NCI-H2081 treated with DMSO at 0.1 percent for 48 hours (cell line): ENCODE measurements around the gene TRPV6.

ENCODE experiments used
- DNase-seq: peaks from one replicate; lab custom pipeline; 2025; lab: John Stamatoyannopoulos, UW

The TRPV6 gene

DNA sequence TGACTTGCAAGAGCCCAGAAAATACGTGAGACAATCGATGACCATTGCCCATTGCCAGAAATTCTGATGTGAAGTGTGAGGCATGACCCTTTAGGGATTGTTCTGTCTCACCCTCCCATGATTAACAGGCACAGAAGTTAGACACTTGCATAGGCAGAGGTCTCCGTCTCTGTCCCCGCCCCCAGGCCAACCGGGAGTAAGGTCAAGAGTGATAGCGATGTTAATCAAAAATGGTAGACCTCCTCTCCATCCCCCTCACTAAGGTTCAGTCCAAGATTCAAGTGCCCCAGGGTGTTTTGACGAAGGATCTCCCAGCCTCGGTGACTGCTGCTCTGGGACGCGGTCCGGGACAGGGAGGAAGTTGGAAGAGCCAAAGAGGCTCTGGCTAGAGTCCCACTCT, 22.7 kb upstream of the TRPV6 start:
- DNase-seq: no peak

DNA sequence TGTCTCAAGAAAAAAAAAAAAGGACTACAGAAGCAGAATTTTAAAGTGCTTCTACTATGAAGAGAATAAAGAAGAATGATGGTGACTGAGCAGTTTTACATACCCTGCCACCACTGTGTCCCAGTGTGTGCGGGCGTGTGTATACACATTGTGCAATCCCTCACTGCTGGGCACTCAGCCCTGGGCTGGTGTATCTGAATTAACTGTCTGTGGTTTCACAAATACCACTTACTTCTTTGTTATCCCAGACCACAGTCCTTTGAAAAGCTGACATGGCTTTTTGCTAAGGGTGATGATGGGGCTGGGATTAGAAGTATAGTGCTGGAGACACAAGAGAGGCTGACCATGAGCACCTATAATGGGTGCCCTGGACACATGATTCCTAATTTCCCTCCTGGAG, 21.1 kb upstream of the TRPV6 start:
- no peak for DNase-seq

DNA sequence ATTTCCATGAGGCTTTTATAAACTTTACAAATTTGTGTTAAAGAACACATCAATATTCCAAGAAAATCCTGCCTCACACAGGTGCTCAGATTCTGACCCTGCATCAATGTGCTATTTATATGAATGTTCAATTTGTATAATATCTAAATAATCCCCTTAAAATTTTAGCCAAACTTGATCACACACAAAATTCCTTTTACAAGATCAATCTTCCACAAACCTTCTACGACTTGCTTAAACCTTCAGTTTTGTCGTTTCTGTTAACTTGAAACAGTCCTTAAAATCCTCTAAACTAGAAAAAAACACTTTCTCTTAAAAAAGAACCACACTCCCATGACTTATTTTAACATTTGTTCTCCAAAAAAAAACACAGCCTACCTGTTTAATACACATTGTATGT, 20.2 kb upstream of the TRPV6 start:
- no peak for DNase-seq

DNA sequence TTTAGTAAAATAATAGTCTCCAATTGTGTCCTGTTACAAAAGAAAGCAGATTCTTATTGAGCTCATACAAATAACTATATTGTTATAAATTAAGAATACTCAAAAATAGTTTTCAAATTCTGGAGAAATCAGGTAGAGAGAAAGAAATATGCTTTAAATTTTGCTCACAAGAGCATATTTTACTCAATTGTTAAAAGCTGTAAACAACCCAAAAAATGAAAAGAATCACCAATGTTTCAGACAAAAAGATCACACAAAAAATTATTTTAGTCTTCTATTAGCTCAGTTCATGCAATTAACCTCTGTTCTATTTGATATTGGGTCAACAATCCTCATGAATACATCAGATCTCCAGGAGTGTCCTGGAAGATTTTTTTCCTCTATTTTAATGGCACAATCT, 18.6 kb upstream of the TRPV6 start:
- DNase-seq: no peak

DNA sequence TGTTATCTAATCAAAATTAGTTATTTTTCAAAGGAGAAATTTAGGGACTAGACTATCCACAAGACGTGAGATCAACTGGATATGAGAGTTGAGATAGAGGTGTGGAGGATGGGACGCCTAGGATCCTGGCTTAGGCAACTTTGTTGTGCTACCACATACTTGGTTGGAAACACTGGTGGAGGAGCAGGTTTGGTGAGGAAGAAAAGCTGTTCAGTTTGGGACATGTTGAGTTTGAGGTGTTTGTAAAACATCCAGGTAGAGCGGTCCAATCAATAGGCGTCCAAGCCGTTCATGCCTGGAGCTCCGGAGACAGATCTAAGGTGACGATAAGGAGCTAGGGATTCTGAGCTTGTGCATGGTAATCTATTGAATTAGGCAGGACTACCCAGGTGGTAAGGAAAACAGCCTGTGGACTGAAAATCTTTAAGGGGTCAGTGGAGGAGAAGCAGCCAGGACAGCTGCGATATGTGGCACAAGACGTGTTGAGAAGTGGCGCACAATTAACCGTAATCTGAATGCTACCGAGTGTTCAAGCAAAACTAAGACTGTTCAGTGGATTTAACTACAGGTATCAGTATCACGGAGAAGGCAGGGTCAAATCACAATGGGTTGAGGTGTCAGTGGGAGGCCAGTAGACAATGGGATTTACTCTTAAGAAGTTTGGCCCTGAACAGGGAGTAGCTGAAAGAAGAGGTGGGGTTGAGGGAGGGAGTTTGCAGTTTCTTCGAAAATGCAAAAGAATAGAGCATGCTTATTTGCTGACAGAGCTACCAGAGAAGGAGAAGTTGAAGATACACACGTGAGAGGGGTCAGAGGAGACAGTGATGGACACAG, 16.1 kb upstream of the TRPV6 start:
- no peak for DNase-seq

DNA sequence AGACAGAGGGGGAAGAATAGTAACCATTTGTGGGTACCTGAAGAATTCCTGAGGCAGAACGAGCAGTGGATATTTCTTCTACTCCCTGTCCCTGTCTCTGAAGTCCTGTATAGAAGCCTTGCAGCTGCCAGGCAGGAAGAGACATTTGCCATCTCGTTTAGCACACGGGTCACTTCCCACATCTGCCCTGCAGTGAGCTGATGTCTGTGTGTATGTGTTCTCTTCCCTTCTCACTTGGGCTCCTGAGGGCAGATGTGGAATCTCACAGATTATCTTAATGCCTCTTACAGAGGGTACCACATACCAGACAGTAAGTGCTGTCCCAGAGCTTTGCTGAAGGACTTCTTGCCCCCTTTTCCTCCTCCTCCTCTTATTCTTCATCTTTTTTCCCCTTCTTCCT, 14.1 kb upstream of the TRPV6 start:
- no peak for DNase-seq

DNA sequence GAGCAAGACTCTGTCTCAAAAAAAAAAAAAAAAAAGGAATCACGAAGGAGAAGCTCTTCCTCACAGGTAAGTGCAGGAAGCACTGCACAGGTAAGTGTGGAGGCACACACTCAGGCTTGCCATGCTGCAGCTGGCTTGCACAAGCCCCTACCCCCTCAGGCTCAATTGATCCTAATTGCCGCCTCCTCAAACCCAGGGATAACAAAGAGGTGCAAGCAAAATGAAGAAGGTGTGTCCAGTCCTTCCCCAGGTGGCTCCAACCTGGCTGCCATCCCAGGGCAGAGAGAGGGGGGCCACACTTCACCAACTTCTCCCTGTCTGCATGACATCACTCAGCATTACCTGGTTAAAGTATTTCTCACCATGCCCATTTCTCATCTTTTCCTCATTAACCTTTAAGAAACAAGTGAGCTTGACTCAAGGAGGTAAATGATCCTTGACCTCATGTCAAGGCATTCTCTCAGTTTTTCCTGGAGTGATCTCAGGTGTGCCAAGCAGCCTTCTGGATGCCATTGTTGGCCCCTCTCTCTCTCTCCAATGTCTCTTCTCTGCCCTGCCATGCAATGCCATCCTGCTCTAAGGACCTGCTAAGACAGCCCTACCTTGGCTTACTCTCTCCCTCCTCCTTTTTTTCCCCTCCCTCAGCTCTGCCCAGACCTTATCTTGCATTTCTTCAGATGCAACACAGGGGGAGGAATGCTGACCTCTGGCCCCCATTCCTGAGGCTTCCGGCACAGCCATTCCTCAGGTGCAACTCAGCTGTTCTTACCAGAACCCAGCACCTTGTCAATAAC, 13.0 kb upstream of the TRPV6 start:
- no peak for DNase-seq

DNA sequence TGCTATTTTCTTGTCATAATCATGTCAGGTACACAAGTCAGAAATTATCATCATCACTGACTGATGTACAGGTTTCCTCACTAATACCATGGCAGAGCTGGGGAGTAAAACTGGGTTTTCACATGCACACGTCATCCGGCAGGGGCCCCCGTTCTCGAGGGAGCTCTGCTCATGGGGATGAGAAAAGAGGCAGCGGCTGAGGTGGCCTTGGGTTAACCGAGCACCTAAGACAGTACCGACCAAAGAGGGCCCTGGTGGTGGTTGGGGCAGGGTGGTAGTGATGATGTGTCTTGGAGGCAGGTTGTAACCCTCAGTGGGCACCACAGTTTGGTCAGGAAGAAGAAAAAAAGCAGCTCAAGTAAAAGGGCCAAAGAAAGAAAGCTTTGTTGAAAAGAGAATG, 12.1 kb upstream of the TRPV6 start:
- no peak for DNase-seq

DNA sequence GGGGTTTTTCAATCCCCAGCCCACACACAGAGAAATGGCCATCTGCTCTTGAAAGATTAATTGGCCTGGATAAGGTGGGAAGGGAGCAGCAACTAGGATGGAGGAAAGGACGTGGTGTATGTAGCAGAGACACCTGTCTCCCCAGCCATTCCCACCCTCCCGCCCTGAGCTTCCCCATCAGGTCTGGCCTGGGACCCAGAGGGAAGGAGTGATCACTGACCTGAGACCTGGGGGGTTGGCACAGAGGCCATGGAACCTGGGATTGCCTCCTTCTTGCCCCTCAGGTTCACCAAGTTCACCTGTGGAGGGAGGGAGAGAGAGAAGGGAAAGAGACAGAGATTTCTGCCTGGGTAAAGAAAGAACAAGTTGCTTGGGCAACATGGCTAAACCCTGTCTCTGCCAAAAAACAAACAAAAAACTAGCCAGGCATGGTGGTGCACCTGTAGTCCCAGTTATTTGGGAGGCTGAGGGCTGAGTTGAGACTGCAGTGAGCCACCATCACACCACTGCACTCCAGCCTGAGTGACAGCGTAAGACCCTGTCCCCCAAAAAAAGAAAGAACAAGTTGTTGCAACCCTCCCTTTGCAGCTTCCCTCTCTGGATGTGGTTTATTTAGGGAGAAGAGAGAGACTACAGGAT, 11.3 kb upstream of the TRPV6 start:
- DNase-seq: no peak

DNA sequence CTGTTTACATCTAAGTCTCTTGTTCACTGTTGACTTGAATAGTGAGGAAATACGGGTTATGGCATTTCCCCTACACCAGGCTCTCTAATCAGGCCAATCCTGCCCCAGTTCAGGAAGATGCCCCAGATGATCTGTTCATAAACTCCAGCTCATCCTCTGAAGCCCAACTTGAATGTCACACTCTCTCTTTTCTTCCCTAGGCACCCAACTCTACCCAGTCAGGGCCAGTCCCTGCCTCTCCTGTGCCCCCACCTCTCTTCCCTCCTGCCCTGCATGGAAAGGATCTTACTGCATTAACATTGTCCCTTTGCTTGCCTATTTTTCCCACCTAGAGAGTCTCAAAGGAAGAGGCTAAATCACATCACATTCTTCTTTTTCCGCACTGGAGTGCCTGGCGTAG, 10.6 kb upstream of the TRPV6 start:
- no peak for DNase-seq

DNA sequence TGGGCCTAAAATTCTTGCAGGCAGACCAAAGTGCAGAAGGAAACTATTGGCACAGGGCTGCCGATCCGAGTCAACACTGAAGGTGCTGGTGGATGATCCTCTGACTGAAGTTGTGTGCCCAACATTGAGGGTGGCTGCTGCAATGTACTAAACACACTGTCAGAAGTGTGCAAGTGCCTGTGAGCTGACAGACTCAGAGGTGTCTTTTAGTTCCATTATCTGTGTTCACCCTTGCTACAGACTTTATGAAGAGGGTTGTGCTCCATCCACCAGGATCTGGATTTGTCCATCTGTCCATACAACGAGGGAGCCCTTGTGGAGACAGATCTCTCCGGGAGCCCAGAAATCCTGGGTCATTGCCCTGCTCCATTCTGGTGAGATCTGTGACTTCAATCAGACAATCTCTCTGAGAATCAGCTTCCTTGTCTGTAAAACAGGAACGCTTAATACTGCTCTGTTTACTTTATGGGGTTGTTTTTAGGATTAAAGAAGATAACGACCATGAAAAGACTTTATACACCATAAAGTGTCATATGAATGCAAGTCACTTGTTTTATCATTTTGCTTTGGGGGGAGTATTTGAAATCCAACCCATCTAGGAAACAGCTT, 9.5 kb upstream of the TRPV6 start:
- DNase-seq: no peak

DNA sequence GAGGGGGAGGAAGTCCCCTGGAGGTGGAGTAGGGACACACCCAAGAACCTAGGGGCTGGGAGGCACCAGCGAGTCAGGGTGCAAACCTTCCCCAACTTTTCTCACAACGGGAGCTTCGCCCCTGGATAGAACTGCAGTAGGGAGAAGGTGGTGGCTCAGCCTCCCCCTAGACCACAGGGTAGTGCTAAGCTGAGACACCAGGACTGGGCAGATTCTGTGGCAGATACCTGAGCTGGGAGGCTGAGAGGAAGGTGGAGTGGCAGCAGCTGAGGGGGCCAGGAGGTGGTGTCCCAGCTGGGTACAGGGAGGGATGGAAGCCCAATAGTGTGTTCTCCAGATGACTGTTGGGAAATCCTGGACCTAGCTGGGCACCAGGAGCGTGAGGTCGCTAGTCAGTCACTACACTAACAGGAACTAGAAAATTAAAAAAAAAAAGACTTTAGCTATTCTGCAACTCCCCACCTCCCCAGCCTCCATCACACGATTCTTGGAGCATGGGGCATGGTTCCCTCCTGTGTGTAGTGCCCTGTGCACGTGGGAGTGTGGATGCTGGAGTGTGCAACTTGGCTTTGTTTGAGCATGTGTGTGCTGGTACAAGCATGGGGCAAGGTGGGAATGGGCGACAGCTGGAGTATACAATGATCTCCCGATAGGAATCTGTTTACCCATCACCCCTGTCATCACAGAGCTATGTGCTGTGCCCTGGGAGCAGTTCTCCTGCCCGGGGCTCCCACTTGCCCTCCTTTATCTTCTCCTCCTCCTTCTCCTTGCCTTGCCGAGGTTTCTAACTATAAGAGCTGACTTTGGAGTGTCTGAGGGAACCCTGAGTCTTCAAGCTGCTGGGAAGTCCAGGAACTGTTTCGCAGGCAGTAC, 8.8 kb upstream of the TRPV6 start:
- no peak for DNase-seq

DNA sequence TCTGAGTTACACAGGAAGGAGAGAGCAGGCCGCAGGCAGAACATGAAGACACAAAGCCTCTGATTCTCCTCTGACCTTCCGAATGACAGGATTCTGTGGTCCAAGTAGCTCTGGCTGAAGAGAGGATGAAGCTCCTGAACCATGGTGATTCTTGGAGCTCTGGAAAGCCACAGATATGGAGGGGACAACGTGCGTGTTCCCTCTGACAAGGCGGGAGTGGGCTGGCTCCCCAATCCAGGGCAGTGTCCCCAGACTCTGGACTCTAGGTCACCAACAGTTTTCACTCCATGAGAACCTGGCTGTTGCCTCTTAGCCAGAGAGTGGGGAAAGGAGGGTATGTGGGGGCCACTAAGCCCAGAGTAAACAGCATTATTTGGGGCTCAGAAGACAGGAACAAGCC, 7.4 kb upstream of the TRPV6 start:
- DNase-seq: no peak

DNA sequence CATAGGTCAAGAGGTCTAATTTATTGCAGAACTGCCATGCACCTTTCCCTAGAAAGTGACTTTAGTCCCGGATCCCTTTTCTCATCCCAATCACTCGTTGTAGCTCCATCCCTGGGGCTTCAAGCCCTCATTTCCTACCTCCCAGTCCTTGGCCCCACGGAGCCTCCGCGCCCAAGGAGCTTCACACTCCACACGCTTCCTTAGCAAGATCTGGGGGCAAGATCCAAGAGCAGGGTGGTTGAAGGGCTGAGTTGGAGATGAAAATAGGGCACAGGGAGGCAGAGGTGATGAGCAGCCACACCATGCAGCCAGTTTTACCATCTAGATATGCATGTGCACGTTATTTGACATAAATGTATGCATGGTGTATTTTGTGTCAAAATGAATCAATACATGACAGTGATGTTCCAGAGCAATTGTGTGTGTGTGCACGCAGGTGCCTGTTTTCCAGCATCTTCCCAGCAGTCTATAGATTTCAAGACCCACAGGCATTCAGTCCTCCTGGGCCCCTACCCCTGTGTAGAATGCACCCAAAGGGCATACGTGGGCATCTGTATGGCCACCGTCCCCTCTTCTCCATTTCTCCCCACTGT, 6.0 kb upstream of the TRPV6 start:
- DNase-seq: no peak

DNA sequence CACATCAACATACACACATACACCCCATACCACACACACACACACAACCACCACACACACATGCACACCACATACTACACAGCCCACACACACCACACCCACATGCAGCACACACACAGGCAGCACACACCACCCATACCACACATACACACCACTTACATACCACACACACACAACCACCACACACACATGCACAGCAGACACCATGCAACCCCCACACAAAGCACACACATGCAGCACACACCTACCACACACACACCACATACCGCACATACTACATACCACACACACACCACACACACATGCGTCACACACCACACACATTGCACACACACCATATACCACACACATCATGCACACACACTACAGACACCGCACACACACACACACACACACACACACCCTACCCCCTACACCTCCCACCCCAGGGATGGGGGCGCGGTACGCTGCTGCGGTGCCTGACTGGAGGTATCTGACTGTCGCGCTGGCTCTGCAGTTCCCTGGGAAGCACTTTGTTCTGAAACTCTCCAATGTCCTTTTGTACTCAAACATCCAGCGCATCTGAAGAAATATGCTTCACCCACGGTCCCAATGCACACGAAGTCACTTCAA, 5.4 kb upstream of the TRPV6 start:
- no peak for DNase-seq

DNA sequence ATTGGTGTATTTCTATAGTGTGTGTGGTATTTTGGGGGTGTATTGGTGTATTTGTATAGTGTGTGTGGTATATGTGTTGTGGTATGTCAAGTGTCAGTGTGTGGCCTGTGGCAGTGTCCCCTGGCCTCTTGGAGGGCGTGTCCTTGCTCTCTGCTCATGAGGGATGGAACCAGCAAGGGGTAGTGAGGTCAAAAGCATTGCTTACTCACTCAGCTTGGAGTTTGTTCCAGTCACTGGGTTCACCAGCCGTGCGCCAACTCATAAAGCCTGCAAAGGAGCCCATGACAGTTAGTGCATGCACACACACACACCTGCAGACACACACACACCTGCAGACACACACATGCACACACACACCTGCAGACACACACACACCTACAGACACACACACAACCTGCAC, 4.3 kb upstream of the TRPV6 start:
- DNase-seq: no peak

DNA sequence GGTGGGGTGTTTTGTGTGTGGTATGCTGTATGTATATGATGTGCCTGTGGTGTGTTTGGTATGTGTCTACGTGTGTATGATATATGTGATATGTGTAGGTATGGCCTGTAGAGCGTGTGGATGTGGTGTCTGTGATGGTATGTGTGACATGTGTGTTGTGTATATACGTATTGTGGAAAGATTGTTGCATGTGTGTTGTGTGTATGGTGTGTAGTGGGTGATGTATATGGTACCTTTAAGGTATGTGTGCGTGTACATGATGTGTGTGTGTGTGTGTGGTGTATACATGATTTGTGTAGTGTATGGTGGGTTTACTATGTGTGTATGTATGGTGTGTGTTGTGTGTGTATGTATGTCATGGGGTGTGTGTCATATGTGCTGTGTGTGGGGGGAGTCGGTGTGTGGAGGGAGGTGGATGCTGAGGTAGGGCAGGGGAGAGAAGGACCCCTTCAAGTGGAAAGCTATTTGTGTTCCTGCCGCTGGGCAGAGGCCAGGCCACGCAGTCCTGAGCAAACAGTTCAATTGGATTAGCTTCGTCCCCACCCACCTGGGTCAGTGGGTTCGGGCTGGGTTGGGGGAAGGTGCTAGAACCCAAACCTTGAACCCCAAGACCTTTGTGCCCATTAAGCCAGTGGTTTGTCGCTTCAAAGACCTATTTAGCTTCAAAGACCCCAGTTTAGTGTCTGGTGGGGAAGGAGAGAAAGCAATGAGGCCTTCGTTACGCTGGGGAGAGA, 1.9 kb upstream of the TRPV6 start:
- DNase-seq: no peak

DNA sequence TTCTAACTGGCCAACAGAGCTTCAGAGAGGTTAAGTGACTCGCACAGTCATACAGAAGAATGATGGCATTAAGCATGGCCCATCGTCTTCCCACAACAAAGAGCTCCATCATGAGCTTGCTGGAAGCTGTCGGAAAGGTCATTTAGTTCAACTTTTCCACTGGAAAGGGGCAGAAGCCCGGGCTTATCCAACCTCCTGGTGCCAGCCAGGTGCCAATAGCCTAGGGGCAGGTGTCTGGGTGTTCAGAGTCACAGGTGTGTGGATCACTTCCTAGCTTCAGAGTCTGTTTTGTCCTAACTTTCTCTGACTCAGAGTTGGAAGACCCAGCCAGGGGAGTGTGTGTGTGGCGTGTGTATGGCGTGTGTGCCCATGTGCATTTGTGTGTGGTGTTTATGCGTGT, 1.3 kb upstream of the TRPV6 start:
- DNase-seq: no peak

DNA sequence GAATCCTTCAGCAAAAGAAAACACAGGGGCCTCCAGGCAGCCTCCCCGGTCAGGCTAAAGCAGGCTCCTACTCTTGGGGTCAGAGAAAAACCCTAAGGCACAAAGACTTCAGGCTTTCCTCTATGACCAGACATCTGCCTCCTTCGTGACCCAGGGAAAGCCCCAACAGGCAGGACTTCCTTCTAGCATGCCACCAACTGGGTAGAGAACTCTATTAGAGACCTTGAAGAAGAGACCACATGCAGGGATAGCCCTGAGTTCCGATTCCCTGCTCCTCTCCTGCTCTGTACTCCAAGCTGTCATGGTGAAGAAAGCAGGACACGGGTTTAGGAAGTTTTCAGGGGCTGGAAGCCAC, 1.3 kb downstream of the TRPV6 start:
- no peak for DNase-seq

DNA sequence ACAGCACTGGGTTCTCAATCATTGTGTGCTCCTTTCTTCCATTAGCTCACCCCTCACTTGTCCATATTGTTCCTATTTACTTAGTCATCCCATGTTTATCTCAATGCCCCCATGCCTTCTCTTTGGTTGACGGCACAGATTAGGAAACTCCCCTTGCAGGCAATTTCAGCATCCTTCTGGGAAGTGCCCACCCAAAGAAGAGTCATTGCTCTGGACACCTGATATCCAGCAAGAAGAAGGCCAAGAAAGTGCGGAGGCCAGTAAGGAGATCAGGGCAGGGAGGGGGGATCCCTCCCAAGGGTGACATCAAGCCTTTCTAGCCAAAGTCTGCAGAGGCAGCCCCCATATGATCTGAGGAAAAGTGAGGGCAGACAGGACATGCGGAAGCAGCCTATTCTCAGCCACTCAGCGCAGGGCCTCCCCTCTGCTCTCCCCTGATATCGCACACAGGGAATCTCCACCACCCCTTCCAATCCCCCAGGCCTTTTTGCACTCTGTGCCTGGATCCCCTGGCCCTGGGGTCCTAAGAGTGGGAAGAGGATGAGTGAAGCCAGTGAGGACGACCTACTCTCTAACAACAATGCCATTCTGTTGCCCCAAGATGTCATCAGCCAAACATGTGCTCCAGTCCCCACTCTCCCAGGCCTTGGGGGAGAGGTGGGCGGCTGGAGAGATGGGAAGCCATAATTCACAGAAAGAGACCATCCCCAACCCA, 1.8 kb downstream of the TRPV6 start:
- no peak for DNase-seq
